Erythroblast (primary cell): ENCODE data around the gene RNPS1.

Source experiments
- GATA1 ChIP-seq: IDR thresholded peaks from 2 replicates; pipeline ENCODE4 v1.6.1; 2011; ENCODE audit warnings: low read depth, mild to moderate bottlenecking, control low read depth, low read length, moderate library complexity
- POLR2A ChIP-seq: IDR thresholded peaks from 2 replicates; pipeline ENCODE4 v1.6.1; 2011; ENCODE audit warnings: mild to moderate bottlenecking, low read length

GRCh38 chr16:2298621-2299020, 30.7 kb upstream of the RNPS1 start:
- TF ChIP-seq POLR2A (no peak), GATA1 (no peak)
